Thyroid gland (tissue), 4 donors: Measurements from ENCODE around the gene ZNF608. TPM values are rescaled to one million over a fixed set of nuclear protein-coding genes. Genes with fewer than 3 reads are reported as not detected.

Experiments
- DNase-seq, 2 donors: peaks; one replicate each; pipeline ENCODE4 v3.0.0-alpha.2; 2019
- H3K27ac ChIP-seq, 3 donors: fragments of 200-600 bp; sonication (generic); 1 replicate in 2 of 3; 2 replicates in 1 of 3; pipeline ENCODE4 v1.5.1; 2016 to 2019; ENCODE audit warnings: mild to moderate bottlenecking in 1 of 3, moderate library complexity in 1 of 3
- H3K27me3 ChIP-seq: fragments of 200-600 bp; sonication (generic); one replicate; pipeline ENCODE4 v1.5.1; 2019
- H3K36me3 ChIP-seq, 2 donors: fragments of 200-600 bp; sonication (generic); one replicate each; pipeline ENCODE4 v1.5.1; 2016 to 2019
- H3K4me1 ChIP-seq, 2 donors: fragments of 200-600 bp; sonication (generic); one replicate each; pipeline ENCODE4 v1.5.1; 2017 to 2019
- H3K4me3 ChIP-seq, 3 donors: fragments of 200-600 bp; sonication (generic); replicated peaks in 1 of 3; 1 replicate in 2 of 3; 2 replicates in 1 of 3; pipeline ENCODE4 v1.5.1; 2016; ENCODE audit warnings: mild to moderate bottlenecking in 1 of 3
- H3K9me3 ChIP-seq: fragments of 200-600 bp; sonication (generic); one replicate; pipeline ENCODE4 v1.5.1; 2017
- CTCF ChIP-seq, 6 experiments: fragments of 200-600 bp in 3 of 6; fragments of 450-650 bp in 3 of 6; sonication (generic) in 3 of 6; IDR thresholded peaks; one replicate each; pipeline ENCODE4 v1.5.1; 2016 to 2019; ENCODE audit warnings: antibody characterized with exemption in 6 of 6, mild to moderate bottlenecking in 2 of 6, inconsistent platforms in 1 of 6, moderate library complexity in 1 of 6
- POLR2A ChIP-seq, 2 donors: fragments of 450-650 bp; IDR thresholded peaks; one replicate each; pipeline ENCODE4 v1.6.1; 2017; ENCODE audit warnings: antibody characterized with exemption in 2 of 2, mild to moderate bottlenecking in 2 of 2, moderate library complexity in 1 of 2
- WGBS, 2 donors: methylation state at CpG; one replicate each; pipeline ENCODE4 v1.1.5; 2017; 5-methylcytosine and 5-hydroxymethylcytosine counted together
- intact Hi-C: fragments of 100-400 bp; cut with DNase I; formaldehyde crosslinking; loops from one replicate; pipeline ENCODE4 v1.15.1; 2023
- total RNA-seq, 4 donors: library from RNA; depleted of rRNA; stranded (reverse); fragments of >200 nt; gene quantifications; one replicate each; pipeline ENCODE4 v1.2.3, GENCODE V29; 2016

ZNF608 gene
- total RNA-seq, 4 donors from 2014 or later, result 32.0 to 60.2 (median 36.8) TPM

GRCh38 chr5:124728968-124729332 is 17.5 kb downstream of the ZNF608 start:
- Histone ChIP-seq H3K4me1 (peaks cover 22 to 48% of the 10 kb centered on the region in 2 donors), H3K27ac (no peak overlapping the region)
- 91 to 99% methylated on average over 5 of the region's 5 CpGs for WGBS, 2 donors

DNA sequence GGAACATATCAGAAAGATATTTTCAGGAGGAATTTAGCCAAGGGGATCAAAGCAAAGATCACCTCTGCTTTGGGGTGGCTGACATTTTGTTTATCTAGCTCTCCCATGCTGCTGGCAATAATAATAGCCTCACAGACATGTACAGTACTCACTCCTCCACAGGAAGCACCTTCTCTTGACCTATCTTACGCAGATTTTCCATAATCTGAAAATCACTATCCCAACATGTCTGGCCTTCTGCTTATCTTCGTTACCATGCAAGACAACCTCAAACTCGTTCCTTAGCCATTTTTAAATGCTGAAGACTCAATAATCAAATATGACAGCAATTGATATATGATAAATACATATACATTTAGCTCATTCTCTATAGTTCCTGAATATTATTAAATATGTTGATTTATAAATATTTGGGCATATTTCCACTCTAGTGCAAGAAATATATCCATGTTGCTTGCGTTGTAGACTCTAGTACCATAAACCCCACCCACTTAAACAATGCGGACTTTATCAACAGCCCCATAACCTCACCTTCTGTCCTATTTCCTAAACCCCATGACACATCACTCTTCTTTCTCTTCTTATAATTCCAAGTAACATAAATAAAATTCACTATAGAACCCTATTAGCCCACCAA is 18.0 kb downstream of the ZNF608 start:
- no peak for TF ChIP-seq POLR2A (IDR thresholded peaks at IDR 0.05)
- no peak for TF ChIP-seq CTCF (IDR thresholded peaks at IDR 0.05)
- Histone ChIP-seq H3K4me1 (peaks cover 22 to 47% of the 10 kb centered on the region in 2 donors), H3K27me3 (no peaks in the 10 kb centered on the region), H3K36me3 (no peaks in the 10 kb centered on the region), H3K4me3 (no peak overlapping the region), H3K9me3 (no peaks in the 10 kb centered on the region), H3K27ac (no peak overlapping the region)
- DNase-seq, result no peak
- 93 to 94% methylated on average over 5 of the region's 5 CpGs for WGBS, 2 donors
- intact Hi-C loops, result no loop called here

More at GRCh38 chr5:124728968-124729332, 17.5 kb downstream of the ZNF608 start:
- TF ChIP-seq POLR2A (IDR thresholded peaks at IDR 0.05) (no peak), CTCF (IDR thresholded peaks at IDR 0.05) (no peak)
- no peaks in the 10 kb centered on the region for H3K9me3 ChIP-seq
- intact Hi-C loops, result no loop called here
- H3K27me3 ChIP-seq, result no peaks in the 10 kb centered on the region
- H3K4me3 ChIP-seq, result no peak overlapping the region
- H3K36me3 ChIP-seq, result no peaks in the 10 kb centered on the region
- no peak for DNase-seq

- intact Hi-C loops, result no loop called here
- Histone ChIP-seq H3K9me3 (no peaks in the 10 kb centered on the region), H3K27me3 (no peaks in the 10 kb centered on the region), H3K36me3 (no peaks in the 10 kb centered on the region), H3K4me3 (no peak overlapping the region), H3K4me1 (peaks cover 12 to 33% of the 10 kb centered on the region in 2 donors), H3K27ac (no peak overlapping the region)
- no peak for DNase-seq
- WGBS, 2 donors, result 89 to 94% methylated on average over 5 of the region's 5 CpGs
- TF ChIP-seq CTCF (IDR thresholded peaks at IDR 0.05) (no peak), POLR2A (IDR thresholded peaks at IDR 0.05) (no peak)
Measured at GRCh38 chr5:124726631-124727362, 19.6 kb downstream of the ZNF608 start.

- Histone ChIP-seq H3K9me3 (no peaks in the 10 kb centered on the region), H3K4me3 (no peak overlapping the region), H3K36me3 (no peaks in the 10 kb centered on the region), H3K27me3 (no peaks in the 10 kb centered on the region), H3K27ac (no peak overlapping the region), H3K4me1 (peaks cover 12 to 28% of the 10 kb centered on the region in 2 donors)
- intact Hi-C loops, result no loop called here
- 81 to 86% methylated on average over 4 of the region's 4 CpGs for WGBS, 2 donors
- DNase-seq, result no peak
- TF ChIP-seq POLR2A (IDR thresholded peaks at IDR 0.05) (no peak), CTCF (IDR thresholded peaks at IDR 0.05) (no peak)
Measured at GRCh38 chr5:124725622-124726258, 20.7 kb downstream of the ZNF608 start.

DNA sequence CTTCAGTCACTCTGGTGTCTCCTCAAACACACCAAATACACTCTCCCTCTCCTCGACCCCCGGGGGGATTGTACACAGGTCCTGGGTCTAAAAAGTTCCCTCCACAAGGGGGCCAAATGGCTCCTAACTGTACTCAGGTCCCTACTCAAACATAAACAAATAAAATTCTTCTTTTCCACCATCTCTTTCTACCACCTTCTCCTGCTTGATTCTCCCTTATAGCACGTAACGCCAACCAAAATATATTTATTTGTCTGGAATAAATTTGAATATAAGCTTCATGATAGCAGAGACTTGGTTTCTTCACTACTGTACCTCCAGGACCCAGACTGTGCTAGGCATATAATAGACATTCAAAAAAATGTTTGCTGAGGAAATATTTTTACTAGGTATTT is 21.4 kb downstream of the ZNF608 start:
- no peak for DNase-seq
- H3K36me3 ChIP-seq, result no peaks in the 10 kb centered on the region
- no peak for TF ChIP-seq CTCF (IDR thresholded peaks at IDR 0.05)
- TF ChIP-seq POLR2A (IDR thresholded peaks at IDR 0.05), result no peak
- 71 to 73% methylated on average over 4 of the region's 4 CpGs for WGBS, 2 donors
- H3K9me3 ChIP-seq, result no peaks in the 10 kb centered on the region
- peaks cover 6 to 22% of the 10 kb centered on the region in 2 donors for H3K4me1 ChIP-seq
- intact Hi-C loops, result no loop called here
- no peaks in the 10 kb centered on the region for H3K27me3 ChIP-seq
- no peak overlapping the region for H3K4me3 ChIP-seq
- H3K27ac ChIP-seq, result no peak overlapping the region
